ENCODE measurements around the gene WDR13.
A peak's percentile ranks its signal among the peaks of the same experiment; 100 is the strongest.
"Not testable (repeated sequence)": the region's sequence is repeated elsewhere in the genome, so short reads cannot be mapped to it uniquely, and the experiment has no call there.

Gene WDR13

DNA sequence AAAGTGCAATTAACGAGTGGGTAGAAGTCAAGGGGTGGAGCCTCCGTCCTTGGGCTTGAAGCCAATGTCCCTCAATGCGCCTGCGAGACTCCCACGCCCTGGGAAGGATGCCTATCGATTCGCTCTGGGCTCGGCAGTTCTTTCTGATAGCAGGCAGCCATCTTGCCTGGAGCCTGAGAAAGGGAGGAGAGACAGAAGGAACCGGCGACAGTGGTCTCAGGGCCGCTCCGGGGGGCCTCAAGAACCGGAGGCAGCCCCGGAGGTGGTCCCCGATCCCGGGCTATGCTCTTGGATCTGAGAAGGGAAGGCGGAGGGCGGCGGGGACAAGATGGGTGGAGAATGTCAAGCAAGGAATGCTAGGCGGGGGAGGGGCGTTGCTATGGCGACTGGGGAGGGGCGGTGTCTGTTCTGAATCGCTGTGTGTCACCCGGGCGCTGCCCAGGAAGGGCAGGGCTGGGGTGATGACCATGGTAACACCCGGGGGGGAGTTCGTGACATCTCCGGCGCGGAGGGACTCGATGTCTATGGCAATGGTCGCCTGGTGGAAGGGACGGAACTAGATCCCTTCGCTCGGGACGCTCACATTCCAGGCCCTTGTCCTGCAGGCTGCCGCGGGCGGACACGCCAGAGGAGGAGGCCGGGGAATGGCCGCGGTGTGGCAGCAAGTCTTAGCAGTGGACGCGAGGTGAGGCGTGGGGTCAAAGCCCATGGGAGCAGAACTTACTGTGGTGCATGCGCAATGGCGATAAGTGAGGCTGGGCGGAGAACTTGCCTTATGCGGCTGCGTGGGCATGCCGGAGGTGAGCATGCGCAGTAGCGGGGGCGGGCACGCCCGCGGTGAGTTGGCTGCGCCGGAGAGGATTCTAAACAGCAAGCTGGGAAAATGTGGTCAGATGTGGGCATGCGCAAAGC is at the start of gene WDR13:
Gene WDR13 (plus strand): TSS at position 140 of the 912 bp plus-strand sequence. CDS start 505 bp downstream, at position 645.
- peak; percentile 70 to 77 for DNase-seq

DNA sequence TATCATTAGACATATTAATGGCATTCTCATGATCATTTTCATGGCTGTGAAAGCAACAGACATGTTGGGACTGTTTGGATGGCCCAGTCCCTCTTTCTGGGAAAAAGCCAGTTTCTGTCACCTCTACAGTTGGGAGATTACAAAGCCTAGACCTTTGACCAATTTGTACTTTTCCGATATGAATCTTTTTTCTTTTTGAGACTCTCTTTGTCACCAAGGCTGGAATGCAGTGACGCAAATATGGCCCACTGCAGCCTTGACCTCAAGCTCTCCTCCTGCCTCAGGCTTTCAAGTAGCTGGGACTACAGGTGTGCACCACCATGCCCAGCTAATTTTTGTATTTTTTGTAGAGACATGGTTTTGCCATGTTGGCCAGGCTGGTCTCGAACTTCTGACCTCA is 48.4 kb upstream of the WDR13 start:
- DNase-seq = no peak

DNA sequence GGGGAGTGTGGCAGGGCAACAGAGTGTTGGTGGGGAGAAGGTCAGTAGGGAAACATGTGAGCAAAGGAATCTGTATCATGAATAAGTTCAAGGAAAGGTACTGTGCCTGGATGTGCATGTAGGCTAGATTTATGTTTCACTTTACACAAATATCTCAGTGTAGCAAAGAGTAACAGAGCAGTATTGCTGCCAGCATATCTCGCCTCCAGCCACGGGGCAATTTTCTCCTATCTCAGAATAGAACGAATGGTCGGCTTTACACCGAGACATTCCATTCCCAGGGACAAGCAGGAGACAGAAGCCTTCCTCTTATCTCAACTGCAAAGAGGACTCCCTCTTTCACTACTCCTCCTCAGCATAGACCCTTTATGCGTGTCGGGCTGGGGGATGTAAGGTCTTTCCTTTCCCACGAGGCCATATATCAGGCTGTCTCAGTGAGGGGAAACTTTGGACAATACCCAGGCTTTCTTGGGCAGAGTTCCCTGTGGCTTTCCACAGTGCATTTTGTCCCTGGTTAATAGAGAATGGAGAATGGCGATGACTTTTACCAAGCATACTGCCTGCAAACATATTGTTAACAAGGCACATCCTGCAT is 41.5 kb upstream of the WDR13 start:
- not testable (repeated sequence) for DNase-seq

DNA sequence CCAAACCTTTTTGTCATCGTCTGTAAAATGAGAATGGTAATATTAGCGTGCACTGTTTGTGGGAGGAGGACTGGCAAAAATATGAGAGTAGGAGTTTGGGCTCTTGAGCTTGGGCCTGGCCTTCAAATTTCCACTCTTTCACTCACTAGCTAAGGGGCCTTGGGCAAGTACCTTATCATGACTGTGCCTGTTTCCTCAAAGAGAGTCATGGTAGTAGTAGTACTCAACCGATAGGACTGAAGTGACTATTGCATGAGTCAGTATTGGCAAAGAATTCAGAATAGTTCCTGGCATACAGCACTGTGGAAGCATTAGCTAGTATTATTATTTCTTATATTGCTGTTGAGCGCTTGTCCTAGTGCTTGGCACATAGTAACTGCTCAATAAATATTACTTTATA is 39.0 kb upstream of the WDR13 start:
- DNase-seq = no peak

DNA sequence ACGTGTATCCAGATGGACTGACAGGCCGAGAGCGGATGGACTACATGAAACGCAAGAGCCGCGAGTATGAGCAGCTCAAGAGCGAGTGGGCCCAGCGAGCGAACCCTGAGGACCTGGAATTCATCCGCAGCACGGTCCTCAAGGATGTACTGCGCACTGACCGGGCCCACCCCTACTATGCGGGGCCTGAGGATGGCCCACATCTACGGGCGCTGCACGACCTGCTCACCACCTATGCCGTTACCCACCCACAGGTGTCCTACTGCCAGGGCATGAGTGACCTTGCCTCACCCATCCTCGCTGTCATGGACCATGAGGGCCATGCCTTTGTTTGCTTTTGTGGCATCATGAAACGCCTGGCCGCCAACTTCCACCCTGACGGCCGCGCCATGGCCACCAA is 37.7 kb upstream of the WDR13 start:
- no peak for DNase-seq

DNA sequence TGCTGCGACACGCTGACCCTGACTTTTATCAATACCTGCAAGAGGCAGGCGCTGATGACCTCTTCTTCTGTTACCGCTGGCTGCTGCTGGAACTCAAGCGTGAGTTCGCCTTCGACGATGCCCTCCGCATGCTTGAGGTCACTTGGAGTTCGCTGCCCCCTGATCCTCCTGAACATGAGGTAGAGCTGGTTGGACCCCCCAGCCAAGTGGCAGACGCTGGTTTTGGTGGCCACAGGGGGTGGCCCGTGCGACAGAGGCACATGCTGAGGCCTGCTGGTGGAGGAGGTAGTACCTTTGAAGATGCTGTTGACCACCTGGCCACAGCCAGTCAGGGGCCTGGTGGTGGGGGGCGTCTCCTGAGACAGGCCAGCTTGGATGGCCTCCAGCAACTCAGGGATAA is 37.2 kb upstream of the WDR13 start:
- no peak for DNase-seq

DNA sequence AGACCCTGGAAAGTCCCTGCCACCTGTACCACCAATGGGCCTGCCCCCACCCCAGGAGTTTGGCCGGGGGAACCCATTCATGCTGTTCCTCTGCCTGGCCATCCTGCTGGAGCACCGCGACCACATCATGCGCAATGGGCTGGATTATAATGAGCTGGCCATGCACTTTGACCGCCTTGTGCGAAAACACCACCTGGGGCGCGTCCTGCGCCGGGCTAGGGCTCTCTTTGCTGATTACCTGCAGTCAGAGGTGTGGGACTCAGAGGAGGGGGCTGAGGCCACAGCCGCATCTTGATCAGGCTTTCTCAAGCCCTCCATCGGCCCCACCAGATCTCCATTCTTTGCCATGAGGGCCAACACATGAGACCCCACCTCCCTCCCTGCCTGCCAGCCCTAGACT is 36.6 kb upstream of the WDR13 start:
- no peak for DNase-seq

DNA sequence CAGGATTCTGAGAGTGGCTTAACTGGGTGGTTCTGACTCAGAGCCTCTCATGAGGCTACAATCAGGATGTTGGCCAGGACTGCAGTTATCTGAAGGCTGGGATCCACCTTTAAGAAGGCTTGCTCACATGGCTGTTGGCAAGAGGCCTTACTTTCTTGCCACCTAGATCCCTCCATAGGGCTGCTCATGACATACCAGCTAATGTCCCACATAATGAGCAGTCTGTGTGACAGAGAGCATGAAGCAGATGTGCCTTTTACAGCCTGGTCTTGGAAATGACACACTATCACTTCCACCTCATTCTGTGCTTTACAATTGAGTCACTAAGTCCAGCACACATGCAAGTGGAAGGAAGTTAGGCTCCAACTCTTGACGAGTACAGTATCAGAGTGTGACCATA is 27.3 kb upstream of the WDR13 start:
- DNase-seq = no peak

DNA sequence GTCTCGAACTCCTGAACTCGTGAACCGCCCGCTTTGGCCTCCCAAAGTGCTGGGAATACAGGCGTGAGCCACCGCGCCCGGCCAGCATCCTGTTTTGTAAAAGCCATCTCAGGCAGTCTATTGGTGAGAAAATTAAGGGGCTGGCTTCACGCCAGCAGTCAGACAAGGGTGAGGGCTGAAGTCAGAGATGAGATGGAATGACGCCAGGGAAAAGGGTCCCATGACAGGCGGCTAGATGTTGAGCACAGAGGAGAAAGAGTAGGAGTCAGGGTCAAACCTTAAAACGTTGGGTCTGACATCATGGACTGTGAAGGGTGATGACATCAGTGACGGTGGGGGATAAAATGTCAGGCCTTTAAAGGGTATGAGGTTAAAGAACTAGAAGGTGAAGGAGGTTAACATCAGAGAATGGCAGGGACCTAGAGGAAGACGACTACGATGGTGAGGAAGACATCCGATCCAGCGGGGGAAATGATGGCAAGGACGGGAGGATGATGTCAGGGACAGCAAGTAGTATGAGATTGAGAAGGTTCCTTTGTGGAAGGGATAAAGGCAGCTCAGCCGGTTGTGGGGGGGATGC is 23.5 kb upstream of the WDR13 start:
- peak; percentile 54 to 64 for DNase-seq

DNA sequence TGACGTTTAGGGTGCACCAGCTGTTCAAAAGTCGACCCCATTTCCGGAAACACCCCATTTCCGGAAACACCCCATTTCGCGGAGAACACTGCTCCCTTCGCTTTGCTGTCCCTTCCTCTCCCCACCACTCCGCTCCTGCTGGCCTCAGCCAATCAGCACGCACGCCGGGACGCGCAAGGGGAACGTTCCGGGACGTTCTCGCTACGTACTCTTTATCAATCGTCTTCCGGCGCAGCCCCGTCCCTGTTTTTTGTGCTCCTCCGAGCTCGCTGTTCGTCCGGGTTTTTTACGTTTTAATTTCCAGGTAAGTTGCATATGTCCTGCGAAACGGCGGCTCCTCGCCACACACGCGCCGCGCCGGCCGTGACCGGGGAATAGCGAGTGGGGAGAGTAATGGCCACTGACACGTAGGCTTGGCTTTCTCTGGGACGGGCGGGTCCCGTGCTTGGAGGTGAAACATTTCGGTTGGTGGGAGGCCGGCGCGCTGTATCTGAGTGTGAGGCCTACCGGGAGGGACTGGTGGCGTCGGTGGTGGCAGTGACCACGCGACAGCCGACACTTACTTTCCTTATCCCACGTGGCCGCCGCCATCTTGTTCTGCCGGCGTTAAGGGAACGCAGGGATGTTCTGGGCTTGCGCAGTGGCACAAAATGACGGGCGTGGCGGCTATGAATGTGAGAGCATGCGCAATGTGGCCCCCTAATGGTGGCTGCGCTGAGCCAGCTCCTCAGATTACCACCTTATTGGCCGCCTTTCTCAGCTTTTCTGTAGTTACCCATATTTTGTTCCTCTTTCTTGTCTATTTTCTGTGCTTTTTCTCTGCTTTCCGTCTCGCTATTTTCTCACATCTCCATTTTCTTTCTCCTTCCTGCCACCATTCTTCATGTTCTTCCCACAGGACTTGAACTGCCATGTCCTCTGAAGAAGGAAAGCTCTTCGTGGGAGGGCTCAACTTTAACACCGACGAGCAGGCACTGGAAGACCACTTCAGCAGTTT is 22.7 kb upstream of the WDR13 start, which contains the start of gene RBM3:
Gene RBM3 (plus strand): TSS at position 215 of the 997 bp plus-strand sequence. CDS start 697 bp downstream, at position 912.
- DNase-seq = peak; percentile 73 to 79

DNA sequence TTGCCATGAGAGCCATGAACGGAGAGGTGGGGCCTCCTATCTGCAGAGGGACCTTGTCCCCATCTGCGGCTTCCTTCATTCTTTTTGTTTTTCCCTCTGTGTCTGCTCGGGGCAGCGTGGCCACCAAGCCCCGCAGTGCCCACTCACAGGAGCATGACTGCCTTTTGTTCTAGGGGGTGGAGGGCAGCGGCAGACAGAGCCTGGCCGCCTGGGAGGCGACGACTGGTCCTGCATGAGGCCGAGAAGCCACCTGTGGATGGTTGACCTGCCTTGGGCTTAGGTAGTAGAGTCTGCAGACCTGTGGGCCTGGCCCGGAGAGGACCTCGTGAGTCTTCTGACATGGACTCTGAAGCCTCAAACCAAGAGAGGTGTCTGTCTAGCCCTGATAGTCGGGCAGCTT is 21.6 kb upstream of the WDR13 start:
- no peak for DNase-seq

DNA sequence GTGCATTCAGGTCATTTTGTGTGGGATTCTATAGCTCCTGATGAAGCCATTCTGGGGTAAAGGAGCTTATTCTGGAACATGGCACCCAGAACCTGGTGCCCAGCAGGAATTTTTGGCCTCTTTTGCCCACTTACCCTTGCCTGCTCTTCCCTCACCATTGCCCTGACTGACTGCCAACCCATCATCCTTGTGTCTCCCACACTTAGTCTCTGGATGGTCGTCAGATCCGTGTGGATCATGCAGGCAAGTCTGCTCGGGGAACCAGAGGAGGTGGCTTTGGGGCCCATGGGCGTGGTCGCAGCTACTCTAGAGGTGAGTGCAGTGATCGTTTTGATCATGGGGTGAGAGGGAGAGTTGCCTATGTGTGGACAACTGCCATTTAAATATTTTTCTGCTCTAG is 21.2 kb upstream of the WDR13 start:
- DNase-seq = no peak

DNA sequence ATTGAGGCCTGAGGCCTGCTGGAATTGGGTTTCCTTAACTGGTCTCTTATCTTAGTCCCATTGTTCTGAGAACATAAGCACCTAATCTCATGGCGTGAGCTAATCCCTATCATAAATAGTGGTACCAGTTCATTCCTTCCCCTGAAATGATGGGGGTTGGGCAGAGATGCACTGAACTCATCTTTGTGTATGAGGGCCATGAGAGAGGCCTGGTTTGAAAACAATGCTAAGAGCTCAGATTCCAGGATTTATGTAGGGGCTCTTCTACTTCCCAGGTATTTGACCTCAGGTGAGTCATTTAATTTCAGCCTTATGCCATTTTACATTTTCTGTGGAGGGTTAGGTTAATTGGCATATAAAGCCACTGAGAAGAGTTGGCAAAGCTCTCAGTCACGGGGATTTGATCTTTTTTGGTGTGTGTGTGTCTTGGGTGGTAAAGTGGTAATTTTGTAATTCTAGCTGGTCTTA is 18.6 kb upstream of the WDR13 start:
- no peak for DNase-seq

DNA sequence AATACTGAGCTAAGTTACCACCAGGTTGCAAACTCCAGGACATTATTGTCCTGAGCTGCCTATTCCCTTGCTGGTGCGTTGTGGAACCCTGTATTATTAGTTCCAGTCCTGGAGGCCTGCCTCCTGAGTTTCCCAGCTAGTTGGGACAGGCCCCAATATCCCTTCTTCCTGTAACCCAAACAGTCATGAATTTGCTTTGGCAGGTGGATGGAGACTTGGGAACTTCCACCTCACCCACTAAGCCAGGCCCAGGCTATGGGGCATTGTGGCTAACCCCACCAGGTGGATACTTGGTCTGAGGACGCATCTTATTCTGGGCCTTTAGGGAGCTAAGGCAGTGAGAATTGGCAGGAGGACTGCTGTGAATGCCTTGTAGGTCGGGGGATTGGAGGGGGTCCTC is 18.0 kb upstream of the WDR13 start:
- DNase-seq = no peak

DNA sequence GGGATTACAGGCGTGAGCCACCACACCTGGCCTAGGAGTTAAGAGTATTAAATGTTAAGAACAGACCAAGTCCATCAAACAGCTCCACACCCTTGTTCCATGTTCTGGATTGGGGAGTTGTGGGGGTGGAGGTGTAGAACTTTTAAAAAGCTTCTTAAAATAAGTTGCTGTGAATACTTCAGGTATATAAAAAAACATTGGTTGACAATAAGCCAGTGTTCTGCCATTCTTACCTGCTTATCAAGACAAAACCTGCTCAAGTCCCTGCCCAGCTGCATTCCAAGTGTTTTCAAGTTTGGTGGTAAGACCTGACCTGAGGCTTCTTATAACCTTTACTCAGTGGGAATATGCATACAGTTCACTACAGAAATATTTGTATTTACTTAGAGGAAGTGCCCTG is 16.6 kb upstream of the WDR13 start:
- no peak for DNase-seq

DNA sequence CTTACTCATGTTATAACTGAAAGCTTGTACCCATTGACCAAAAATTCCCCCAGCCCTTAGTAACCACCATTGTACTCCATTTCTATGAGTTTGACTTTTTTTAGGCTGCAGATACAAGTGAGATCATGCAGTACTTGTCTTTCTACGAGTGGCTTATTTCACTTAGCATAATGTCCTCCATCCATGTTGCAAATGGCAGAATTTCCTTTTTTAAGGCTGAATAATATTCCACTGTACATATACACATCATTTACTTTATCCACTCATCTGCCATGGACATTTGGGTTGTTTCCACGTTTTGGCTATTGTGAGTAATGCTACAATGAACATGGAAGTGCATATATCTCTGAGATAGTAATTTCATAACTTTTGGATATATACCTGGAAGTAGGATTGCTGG is 12.6 kb upstream of the WDR13 start:
- DNase-seq = no peak

DNA sequence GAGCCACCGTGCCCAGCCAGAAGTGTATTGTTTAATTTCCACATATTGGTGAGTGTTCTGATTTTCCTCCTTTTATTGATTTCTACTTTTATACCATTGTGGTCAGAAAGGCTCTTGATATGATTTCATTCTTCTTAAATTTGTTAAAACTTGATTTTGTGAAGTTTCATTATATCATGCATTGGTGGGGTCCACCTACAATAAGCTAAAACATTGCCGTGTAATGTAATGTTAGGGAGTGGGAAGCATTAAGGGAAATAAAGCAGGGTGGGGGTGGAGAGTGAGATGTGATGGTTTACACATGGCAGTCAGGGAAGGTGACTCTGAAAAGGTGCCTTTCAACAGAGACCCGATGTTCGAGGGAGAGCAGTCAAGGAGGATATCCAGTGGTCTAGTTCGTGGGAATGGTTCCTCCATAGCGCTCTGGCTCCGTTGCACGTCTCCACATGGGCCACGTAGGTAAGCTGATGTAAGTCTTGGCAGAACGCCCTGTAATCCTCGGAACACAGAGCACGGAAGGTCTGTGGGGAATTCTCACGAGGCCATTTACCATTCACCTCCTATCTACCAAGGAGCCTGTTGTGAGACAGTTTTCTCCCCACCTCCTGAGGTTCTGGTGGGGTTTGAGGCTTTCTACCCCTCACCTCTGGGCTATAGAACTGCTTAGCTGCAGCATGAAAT is 7.7 kb upstream of the WDR13 start:
- peak; percentile 15 to 33 for DNase-seq

DNA sequence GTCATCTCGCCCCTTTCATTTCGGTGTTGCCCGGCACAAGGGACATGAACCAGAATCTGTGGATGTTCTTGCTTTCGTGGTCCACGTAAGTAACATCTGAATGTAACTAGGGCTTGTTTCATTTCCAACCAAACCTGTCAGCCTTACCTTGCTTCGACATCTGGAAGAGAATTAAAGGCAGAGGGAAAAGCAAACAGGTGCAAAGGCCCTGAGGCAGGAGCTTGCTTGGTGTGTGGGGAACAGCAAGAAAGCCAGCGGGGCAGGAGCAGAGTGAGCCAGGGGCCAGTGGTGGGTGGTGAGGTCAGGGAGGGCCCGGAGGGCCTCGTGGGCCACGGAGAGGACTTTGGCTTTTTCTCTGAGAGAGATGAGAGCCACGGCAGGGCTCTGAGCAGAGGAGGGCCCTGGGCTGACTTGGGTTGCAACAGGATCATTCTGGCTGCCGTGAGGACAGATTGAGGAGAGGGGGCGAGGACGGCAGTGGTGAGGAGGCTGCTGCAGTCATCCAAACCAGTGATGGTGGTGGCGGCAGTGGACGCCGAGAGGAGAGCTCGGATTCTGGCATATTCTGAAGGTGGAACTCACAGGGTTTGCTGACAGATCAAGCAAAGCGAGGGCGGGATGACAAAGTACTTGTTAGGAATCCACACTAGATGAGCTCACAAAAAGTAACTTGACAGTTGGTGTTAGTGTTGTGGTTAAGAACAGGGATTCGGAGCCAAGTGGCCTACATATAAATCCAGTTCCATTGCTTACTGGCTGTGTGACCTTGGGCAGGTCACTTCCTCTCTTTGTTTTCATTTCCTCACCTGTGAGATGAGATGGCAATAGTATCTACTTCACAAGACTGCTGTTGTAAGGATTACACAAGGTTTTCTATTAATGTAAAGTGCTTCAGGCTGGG is 6.8 kb upstream of the WDR13 start:
- DNase-seq = no peak

DNA sequence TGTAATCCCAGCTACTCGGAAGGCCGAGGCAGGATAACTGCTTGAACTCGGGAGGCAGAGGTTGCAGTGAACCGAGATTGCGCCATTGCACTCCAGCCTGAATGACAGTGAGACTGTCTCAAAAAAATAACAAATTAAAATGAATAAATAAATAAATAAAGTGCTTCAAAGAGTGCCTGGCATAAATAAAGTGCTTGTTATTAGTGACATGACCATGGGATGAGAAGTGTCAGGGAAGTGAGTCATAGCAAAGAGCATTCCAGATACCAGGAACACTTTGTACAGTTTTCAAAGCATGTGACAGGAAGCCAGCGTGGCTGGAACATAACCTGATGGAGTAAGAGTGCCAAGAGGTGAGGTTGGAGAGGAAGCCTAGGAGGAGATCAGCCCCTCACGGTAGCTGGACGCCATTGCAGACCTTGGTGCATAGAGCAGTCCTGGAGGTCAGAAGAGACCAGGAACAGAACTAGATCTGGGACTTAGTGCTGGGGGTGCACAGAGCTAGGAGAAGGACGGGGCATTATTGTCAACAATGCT is 6.0 kb upstream of the WDR13 start:
- DNase-seq = peak in 1 of 2 experiments; percentile 2

DNA sequence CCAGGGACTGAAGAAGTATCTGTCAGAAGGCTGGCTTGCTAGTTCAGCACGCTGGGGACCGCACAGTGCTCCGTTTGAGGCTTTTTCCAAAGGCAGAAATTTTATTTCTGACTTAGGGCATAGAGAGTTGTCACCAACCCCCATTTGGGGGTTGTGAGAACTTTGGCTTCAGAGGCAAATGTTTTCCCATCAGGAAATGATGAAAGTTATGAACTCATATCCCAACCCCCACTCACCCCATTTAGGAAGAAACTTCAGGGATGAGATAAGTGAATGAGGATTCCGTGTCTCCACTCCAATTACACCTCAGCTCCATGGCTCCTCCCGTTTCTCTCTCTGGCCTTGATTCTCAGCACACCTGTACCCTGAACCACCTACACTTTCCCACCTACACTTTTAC is 4.3 kb upstream of the WDR13 start:
- DNase-seq = no peak

DNA sequence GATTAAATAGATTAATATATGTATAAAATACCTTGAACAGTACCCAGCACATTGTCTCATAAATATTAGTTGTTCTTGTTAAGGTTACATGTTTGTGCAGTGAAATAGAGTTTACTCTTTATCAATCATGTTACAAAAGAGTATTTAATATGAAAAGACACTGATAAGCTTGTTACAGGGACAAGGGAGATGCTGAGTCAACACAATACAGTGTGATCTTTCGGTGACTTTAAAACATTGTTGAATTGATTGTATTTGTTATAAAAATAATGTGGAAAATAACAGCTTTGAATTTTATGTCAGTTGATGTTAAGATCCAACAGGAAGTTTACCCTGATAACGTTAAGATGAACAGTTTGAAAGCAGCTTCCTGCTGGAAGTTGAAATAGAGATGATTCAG is 1.4 kb upstream of the WDR13 start:
- no peak for DNase-seq
